Raji (cell line): Measurements from ENCODE around the gene HECTD2.

ENCODE experiments used
- POLR2A ChIP-seq: IDR thresholded peaks from 2 replicates; pipeline ENCODE4 v1.6.1; 2011; ENCODE audit warnings: low read depth, low read length, control low read depth; ENCODE audit not compliant: insufficient read depth

The HECTD2 gene

DNA sequence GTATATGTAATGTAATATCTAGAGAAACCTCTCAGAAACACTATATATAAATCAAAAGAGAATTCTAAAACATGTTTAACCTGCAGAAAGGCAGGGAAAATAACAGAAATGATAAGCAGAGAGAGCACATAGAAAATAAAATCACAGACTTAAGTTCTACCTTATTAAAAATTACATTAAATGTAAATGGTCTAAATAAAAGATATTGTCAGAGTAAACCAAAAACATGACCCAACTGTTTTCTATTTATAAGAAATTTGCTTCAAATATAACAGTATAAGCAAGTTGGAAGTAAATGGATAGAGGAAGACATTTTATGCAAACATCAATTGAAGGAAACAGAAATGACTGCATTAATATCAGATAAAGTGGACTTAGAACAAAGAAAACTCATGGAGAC lies 43.4 kb downstream of the HECTD2 start:
- no peak for TF ChIP-seq POLR2A

DNA sequence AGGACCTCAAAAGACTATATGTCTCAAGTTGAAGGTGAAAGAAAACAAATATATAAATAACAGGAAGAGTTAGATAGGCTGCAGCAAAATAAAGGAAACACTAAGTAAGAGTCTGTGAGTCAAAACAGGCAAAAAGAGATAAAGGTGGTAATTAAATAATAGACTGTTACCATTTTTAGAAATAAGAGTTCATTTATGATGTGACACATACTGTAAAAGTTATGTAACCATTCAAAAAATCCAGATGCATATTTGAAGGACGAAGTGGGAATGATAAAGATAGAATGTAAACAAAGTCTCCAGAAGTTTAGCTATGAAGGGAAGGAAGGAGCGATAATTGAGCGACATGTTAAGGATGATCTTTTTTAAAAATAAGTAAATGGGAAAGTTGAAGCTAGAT lies 50.5 kb downstream of the HECTD2 start:
- no peak for TF ChIP-seq POLR2A

DNA sequence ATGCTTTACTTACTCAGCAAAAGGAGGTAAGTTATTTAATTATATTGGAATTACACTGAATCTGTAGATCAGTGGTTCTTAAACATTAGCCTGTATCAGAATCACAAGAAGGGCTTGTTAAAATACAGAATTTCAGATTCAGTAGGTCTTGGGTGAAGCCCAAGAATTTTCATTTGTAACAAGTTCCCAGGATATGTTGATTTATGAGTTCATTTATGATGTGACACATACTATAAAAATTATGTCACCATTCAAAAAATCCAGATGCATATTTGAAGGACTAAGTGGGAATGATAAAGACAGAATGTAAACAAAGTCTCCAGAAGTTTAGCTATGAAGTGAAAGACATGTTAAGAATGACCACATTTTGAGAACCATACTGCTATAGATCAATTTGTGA lies 52.3 kb downstream of the HECTD2 start:
- no peak for TF ChIP-seq POLR2A

DNA sequence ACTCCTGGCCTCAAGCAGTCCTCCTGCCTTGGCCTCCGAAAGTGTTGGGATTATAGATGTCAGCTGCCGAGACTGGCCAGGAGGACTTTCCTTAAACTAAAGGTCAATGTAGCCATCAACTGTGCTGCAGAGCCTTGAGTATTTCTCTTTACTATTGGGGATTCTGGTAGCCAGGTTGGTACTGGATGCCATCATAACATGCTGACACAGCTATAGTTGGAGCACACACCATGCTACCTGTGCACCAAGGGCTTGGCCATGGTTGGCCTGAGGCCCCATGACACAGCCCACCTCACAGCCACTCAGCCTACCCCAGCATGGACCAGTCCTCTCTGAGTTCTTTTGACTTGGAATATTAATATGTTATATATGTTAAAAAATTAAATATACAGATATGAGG lies 54.4 kb downstream of the HECTD2 start:
- no peak for TF ChIP-seq POLR2A

DNA sequence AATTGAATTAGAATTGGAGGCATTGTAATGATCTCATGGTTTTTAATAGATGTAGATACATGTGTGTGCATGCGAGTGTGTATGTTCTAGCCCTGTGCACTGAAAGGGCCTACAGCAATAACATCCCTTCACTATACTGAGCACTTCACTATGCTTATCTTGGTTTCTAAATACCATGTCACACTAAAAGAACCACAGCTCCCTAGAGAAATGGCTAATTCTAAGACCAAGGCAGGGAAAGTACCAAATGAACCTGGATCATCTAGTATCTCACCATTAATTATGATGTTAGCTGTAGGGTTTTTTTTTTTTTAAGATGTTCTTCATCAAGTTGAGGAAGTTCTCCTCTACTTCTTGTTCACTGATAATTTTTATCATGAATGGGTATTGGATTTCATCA lies 55.1 kb downstream of the HECTD2 start:
- no peak for TF ChIP-seq POLR2A

DNA sequence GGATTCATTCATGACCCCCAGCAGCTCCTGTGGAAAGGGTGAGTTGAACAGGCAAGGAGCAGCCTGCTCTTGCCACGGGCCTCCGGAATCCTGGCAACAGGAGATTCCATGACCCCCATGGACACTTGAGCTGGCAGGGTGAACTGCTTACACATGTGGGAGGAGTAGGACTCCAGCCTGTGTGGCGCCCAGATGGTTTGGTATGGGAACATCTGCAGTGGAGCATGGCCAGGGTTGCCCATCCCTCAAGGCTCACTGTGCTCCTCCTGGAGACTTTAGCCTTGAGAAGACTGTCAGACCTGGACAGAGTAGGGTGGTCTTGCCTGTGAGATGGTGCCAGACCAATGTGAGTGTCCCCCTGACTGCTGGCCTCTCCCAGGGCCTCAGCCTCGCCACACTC lies 57.0 kb downstream of the HECTD2 start:
- no peak for TF ChIP-seq POLR2A

DNA sequence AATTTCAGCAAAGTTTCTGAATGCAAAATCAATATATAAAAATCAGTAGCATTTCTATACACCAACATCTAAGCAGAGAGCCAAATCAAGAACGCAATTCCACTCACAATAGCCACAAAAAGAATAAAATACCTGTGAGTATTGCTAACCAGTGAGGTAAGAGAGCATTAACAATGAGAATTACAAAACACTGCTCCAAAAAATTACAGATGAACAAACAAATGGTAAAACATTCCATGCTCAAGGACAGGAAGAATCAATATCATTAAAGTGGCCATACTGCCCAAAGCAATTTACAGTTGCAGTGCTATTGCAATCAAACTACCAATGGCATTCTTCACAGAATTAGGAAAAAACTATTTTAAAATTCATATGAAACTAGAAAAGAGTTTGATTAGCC lies 61.5 kb downstream of the HECTD2 start:
- TF ChIP-seq POLR2A: no peak

DNA sequence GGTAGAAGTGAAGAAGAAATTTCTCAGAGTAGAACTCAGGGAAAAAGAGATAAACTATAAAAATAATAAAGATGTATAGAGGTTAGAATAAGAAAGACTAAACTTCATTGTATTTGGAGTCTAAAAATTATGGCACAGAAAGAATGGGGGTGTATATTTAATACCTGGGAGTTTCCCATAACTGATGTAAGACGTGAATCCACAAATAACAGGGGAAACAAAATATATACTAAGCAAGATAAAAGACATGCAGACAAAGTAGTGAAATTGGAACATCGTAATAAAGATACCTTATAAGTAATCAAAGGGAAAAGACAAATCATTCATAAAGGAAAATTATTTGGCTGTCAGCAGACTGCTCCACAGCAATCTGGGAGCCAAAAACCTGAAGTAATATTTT lies 62.8 kb downstream of the HECTD2 start:
- TF ChIP-seq POLR2A: no peak

DNA sequence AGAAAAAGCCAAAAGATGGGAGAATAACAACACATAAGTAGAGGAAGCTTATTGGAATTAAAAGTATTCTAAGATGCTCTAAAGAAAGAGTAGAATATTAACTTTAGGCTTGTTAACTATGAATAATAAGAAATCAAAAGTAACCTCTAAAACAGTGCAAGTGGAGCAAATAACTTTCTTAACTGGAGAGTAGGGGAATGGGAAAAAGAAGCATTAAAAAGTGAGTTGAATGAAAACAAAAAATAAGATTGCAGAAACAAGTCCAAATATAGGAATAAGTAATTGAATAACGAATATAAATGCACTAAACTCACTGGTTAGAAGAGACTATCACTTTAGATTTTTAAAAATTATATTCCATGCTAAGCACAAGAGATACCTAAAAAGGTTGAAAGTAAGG lies 63.9 kb downstream of the HECTD2 start:
- no peak for TF ChIP-seq POLR2A

DNA sequence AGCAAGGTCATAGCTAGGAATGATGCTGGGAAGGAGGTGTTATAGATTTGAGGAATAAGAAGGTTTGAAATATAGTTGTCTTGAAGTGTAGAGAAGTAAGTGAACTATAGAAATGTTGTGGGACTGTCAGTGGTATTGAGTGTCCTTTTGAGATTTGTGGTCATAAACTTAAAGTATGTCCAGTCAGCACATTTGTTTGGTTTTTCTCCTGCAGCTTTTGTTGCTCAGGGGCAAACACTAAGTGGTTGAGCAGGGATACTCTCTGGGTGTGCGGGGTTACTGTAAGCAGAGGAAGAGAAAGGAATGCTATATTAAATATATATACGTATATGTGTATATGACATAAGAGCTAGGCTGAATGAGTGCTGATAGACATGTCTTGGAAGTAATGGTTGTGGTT lies 67.1 kb downstream of the HECTD2 start:
- TF ChIP-seq POLR2A: no peak

DNA sequence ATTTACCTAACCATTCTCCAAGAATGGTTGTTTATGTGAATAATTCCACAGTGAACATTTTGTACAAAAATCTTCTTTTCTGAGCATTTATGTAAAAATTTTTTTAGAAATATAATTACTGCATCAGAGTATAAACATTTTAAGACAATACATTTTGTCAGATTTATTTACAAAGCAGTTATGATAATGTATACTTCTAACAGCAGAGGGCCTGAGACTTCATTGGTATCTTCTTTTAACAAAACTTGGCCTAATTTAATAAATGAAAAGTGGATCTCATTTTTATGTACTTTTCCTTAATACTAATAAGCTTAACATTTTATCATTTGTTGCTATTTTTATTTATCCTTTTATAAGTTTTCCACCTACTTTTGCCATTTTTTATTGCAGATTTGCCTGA lies 69.4 kb downstream of the HECTD2 start:
- TF ChIP-seq POLR2A: no peak

DNA sequence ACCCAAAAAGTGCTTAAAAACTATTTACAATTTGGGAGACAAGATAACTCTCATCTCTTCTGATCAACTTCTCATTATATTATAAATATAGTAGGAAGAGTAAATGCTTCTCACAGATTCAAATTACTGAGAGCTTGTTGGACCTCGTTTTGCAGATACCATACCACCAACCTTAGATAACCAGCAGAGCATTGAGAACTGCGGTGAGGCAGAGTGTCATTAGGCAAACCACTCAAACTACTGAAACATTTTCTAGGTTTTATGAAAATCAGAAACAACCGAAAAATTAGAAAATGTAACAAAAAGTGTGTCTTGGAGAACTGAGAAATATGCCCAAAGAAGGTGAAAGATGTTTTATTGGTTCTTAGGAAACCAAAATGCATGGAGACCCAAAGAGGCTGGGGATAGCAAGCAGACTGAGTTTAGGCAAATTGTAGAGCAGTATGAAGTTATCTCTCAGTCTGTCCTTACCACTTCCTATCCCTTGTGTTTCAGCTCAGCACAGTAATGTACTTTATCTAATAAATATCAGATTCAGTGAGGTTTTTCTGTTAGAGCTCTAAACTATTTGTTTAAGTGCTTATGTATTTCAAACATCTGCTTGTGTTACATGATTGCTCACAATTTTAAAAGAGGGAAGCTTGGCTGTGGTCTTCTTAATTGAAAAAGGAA lies 77.9 kb downstream of the HECTD2 start:
- no peak for TF ChIP-seq POLR2A

DNA sequence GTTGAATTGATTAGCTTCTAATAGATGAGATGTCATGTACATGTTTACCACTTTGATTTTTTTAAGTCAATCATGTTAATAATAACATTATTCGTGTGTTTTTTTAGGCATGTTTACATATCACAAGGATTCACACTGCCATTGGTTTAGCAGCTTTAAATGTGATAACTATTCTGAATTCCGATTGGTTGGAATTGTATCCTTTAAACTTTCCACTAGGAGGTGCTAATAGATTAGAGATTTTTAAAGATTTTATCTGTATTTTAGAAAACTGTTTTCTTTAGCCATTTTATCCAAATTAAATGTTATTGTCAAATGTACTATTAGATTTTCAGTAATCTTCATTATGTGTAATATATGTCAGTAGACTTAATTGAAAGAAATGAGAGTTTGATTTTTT lies 83.2 kb downstream of the HECTD2 start:
- no peak for TF ChIP-seq POLR2A

DNA sequence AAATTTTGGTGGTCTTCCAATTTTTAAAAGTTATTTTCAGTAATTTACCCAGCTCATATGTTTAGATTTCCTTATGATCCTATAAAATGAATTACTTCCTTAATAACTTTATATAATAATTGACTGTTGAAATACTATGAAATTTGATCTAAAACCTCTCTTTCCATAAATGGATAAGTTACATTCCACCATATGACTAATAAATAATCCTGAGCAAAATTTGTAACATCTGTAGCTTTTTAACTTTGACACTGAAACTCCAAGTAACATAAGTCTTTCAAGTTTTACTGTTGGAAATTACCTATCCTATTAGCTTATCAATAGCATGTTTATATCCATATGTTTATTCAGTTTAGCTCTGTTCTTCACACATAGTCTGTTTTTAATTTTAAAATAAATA lies 85.3 kb downstream of the HECTD2 start:
- no peak for TF ChIP-seq POLR2A

DNA sequence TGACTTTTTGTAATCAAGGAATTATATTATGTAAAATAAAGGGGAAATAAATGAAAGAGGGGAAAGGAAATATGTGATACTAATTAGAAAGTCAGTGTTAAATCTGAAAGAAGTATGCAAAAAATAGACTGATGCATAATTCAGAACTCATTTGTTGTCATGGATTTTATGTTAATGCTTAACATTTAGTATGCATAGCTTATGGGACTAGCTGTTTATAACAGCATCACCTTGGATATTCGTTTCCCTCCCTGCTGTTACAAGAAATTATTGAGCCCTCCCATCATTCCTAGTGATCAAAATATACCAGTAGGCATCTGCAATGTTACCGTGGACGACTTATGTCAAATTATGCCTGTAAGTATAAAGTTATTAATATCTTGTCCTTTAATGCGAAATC lies 85.9 kb downstream of the HECTD2 start:
- no peak for TF ChIP-seq POLR2A

DNA sequence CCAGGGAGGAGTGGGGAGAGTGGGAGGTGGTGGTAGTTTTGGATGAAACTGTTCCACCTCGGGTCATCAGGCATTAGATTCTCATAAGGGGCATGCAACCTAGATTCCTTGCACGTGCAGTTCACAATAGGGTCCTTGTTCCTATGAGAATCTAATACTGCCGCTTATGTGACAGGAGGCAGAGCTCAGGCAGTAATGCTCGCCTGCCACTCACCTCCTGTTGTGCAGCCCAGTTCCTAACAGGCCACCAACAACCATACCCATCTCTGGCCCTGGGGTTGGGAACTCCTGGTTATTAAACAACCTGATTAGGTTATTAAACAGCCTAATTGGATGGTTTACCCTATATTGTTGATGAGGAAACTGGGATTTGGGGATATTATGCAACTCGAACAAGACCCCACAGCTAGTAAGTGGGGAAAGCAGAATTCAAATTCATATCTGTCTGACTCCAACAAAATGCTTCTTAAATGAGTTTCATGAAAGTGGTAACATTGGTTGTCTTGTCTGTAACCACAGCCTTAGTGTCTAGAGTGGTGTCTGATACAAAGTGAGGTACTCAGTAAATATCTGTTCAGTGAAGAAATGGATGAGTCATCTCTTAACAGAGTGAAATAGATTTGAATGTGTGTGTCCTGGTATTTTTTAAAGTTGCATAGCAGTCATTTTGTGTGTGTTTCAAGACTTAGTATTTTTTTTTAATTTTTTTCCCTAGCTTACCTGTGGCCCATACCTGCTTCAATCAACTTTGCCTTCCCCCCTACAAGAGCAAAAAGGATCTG lies 101.6 kb downstream of the HECTD2 start:
- no peak for TF ChIP-seq POLR2A

DNA sequence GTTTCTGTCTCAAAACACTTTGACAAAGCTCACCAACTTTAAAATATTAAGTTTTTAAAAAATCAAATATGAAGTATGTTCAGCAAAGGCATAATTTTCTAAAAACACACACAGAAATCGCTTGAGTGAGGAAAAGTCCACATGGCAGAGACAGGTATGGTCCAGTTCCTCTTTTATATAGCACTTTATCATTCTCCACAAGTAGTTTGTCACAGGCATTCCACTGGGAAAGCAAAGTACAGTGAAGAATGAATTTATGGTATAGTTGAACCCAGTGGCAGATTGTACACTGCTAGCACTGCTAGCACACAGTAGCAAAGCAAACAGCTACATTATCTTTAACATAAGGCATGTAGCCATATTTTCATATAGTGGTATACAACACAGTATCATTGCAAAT lies 102.3 kb downstream of the HECTD2 start:
- no peak for TF ChIP-seq POLR2A
